CD1c-positive myeloid dendritic cell (primary cell): ENCODE data around the gene CPZ.
"Not testable (repeated sequence)": the region's sequence is repeated elsewhere in the genome, so short reads cannot be mapped to it uniquely, and the experiment has no call there.

Experiments used
- DNase-seq: peaks from one replicate; pipeline ENCODE4 v3.0.0-alpha.2; 2016; ENCODE audit errors: extremely low spot score

Gene CPZ

DNA sequence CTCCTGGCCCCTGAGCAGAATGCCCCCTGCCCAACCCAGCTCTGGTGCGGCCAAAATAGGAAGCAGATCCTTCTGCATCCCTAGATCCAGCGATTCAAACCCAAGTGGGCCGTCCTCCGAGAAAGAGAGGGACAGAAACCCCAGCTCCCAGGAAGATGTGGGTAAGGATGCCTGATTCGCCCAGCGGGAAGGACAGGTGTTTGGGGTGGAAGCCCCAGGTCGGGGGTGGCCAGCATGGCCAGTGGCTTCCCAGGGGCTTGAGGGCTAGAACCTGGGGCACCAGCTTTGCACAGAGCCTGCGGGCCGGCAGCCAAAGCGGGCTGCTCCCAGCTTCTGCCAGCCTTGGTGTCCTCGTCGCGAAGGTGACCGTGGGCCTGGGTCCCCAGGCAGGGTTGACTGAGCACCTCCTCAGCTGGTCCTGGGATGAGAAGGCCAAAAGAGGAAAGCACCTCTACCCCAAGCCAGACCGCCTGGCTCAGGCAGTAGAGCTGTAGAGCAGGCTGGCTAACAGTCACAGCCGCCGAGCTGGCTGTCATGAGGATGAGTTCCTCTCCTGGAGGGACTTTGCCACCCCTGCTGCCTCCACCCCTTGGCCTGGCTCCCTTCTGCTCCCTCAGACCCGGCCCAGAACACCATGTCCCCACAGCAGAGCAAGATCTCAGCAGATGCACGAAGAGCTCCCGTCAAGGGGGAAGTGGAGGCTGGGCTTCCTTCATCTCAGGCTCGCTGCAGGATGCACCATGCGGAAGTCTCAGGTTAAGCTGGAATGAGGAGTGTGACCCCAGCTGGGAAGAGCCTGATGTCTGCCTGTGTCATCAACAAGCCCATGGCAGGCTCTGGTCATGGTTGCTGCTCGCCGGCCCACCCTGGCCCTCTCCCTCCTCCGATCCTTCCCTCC, 59.9 kb downstream of the CPZ start:
- DNase-seq = no peak

DNA sequence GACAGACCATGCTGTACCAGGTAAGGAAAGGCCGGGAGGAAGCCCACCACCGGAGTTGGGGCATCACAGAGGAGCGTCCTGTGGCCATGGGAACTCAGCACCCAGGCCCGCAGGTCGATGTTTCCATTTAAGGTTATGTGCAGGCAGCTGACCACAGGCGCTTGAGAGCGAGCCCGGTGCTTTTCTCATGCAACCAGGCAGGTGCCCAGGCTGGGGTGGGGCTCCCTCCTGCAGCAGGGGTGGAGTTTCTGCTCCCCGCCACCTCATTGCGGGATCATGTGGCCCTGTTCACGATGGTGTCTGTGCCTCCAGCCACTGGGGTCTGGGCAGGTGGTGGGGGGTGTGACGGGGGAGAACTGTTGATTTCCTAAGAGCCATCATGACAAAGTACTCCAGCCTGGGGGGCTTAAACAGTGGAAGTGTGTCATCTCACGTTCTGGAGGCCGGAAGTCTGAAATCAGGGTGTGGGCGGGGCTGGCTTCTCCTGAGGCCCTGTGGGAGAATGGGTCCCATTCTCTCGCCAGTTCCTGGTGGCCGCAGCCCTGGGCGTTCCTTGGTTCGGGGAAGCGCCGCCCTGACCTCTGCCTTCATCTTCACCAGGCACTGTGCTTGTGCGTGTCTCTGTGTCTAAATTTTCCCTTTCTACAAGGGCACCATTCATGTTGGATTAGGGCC, 60.9 kb downstream of the CPZ start:
- DNase-seq = no peak

- DNase-seq = not testable (repeated sequence)
These were observed 61.6 kb downstream of the CPZ start for GRCh38 chr4:8654139-8654538.

DNA sequence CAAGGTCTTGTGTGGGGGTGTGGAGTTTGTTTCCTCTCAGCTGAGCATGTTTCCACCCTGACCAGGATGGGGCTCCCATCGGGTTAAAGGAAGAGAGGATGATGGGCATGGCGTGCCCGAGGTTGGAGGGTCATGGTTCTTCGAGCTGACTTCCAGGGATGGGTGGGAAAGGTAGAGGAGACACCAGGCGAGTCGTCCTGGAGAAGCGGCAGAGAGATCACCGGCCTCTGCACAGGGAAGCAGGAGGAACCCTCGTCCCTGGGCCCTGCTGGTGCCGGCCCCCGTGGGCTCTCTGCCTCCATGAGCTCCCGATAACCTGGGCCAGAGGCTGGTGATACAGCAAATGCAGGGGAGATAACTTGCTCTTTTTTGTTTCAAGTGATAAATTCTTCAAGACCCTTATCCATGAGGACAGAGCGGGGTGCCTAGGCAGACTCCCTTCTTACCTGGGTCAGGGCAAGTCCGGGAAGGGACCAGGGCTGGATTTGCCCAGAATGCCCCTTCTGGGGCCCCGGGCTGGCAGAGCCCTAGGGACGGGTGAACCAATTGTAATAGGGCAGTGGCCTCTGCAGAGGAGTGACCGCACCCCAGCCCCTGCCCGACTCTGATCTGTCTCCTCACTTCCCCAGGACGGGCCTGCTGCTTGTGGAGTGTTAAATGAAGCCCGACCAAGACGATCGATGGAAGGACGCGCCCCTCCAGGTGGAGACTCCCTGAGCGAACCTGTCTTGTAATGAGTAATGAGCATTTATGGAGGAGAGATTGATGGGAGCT, 63.0 kb downstream of the CPZ start:
- DNase-seq = no peak

- no peak for DNase-seq
These were observed 63.6 kb downstream of the CPZ start for GRCh38 chr4:8656185-8656517.

- no peak for DNase-seq
These were observed 64.3 kb downstream of the CPZ start for GRCh38 chr4:8656711-8657380.

DNA sequence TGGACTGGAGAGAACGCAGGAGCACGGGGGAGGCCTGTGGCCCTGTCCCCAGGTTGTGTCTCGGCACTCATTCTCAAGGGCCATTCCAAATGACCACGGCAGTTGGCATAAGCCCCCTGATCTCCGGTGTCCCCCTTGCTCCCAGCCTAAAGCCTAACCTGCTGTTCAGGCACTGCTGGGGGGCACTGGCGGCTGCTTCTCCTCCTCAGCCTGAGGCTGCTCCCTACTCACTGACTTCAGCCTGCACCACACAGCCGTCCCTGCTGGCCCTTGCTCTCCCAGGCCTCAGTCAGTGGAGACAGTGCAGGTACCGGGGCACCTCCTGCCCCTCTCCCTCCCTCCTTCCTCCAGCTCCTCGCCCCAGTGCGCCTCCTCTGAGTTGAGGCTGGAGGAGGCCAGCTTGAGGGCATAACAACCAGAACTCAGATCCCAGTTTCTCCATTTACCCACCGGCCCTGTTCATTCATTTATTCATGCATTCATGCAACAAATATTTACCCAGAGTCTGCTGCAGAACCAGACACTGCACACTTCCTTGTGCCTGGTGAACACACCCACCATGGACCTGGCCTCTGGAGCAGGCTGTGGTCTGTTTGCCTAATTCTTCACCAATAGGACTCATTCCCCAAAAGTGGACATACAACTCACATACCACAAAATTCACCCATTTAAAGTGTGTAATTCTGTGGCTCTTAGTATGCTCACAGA, 65.0 kb downstream of the CPZ start:
- DNase-seq = no peak

DNA sequence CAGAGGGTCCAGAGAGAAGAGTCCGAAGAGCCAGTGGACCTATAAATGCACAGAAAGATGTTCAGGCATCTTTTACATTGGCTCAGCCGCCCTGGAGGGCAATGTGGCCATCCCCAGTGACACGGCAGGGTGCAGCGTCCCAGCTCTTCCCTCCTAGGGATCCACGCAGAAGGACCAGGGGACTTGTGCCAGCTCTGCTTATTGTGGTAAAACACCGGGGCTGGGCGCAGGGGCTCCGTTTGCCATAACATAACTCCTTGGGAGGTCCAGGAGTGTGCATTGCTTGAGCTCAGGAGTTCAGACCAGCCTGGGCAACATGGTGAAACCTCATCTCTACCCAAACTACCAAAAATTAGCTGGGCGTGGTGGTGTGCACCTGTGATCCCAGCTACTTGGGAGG, 70.2 kb downstream of the CPZ start:
- DNase-seq = no peak

- DNase-seq = no peak
These were observed 71.7 kb downstream of the CPZ start for GRCh38 chr4:8664031-8664805.

GRCh38 chr4:8664976-8665375, 72.4 kb downstream of the CPZ start:
- DNase-seq = no peak

DNA sequence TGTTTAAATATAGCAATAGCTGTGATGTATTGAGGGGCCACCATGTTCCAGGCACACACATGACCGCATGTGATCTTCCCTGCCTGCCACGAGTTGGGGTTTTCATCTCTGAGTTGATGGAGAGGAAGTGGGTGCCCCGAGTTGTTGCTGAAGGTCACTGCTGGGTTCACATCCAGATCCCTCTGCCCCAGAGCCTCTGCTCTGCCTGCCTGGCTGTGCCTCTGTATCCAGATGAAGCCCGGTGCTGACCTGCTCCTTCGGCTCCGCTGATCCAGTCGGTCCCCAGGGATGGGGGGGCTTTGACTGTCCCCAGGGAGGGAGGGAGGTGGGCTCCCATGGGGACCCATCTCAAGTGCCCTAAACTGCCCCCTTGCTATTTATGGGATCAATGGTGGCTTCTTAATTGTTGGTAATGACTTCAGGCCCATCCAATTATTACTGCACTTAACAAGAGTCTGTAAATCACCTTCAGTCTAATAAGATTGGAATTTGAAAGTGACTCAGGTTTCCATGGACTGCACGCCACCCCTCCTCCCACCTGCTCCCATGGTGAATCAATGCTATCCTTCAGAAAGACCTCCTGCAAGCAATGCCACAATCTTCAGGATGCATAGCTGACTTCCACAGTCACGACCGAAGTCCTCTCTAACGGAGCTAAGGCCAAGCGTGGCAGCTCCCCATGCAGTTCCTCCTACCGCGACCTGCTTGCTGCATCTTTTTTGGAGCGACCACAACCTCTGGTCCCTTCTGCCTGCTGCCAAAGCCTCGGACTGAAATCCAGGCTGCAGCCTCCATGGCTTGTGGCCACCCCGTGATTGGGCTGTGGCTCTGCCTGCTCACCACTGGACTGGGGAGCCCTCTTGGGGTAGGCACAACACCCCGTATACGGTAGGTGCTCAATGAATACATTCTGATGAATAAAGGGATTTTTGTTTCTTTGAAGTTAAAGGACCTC, 73.1 kb downstream of the CPZ start:
- DNase-seq = no peak

DNA sequence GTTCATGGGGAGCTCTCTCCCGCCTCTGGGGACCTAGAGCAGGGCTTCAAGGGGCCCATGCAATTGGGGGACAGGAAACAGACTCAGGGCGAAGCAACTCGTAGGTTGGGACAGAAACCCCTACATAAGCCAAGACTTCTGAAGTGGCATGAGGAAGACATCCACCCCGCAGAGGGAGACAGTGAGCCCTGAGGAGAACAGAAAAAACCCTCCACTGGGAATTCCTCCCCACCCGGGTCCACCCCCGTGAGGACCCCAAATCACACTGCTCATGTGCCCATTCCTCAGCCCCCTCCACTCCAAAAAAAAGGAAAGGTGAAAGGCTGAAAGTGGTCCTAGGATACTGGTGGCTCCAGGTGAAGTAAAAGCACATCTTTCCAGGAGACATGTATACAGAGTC, 74.0 kb downstream of the CPZ start:
- no peak for DNase-seq
